Activated T-cell treated with anti-CD3 and anti-CD28 coated beads for 1 hour (primary cell): ENCODE measurements around the gene CHADL.
A peak's percentile ranks its signal among the peaks of the same experiment; 100 is the strongest.

Experiments used
- DNase-seq: peaks from one replicate; pipeline ENCODE4 v3.0.0-alpha.2; 2020; ENCODE audit warnings: low read depth

CHADL gene

DNA sequence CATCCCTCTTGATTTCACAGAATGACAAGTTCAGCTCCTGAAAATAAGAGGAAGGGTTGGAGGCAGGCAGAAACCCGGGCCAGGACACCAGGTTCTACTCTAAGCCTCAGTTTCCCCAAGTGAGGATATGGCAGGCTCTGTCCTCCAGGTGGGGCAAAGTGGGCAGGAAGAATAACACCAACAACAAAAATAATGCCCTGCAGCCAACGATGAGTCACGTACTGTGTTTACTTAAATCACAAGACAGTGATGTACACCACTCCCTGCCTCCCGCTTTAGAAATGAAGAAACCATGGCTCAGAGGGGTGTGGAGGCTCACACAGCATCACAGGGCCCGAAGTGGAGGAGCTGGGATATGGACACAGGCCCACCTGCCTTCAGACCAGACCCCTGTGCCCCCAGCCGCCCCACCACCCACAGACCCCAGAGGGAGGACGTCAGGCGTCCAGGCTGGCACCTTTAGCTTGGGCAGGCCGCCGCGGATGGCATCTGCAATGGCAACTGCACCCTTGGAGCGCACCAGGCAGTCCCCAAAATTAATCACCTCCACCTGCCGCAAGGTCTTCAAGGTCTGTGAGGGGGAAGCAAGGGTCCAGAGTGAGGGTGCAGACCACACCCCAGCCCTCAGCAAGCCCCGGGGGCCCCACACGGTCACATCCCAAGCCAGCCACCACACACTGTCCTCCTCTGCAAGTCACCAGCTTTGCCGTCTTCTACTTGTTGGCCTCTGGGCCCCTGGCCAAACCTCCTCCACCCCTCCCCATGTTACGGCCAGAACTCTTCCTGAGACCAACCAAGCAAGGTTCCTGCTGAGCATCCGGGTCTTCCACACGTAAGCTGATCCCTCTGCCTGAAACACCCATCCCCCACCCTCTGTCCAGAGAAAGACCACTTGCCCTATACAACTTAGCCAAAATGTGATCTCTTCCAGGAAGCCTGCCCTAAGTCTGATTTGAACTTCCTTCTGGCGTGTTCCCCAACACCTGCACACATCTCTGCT lies 15.8 kb upstream of the CHADL start:
- no peak for DNase-seq

DNA sequence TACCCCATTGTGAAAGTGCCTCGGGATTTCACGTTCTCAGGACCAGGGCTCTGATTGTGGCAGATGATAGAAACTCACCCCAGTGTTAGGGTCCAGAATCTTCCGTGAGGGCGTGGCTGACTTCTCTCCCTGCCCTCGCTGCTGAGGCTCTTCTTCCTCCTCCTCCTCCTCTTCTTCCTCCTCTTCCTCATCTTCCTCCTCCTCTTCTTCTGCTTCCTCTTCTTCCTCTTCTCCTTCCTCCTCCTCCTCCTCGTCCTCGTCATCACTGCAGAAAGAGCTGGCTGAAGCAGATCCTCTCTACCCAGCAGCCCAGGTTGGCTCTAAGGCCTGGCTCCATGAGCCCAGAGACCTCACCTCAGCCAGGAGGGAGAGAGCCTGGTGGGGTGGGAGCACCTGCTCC lies 13.5 kb upstream of the CHADL start:
- no peak for DNase-seq

DNA sequence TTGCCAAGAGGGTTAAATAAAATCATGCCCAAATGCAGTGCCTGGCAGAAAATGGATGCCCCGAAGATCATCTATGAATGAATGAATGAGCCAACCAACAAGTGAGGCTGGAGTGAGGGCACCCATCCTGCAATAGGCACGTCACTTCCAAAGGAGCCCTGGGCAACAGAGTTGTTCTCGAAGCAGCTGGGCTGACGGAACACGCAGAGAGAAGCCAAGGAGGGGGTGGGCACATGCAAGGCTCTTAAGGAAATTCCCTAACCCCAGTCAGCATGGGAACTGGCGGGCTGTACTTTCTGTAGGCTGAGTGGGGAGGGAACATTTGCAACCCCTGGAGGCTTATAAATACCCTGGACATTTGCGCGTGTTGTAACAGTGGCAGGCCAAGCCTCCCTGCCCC lies 11.6 kb upstream of the CHADL start:
- no peak for DNase-seq

DNA sequence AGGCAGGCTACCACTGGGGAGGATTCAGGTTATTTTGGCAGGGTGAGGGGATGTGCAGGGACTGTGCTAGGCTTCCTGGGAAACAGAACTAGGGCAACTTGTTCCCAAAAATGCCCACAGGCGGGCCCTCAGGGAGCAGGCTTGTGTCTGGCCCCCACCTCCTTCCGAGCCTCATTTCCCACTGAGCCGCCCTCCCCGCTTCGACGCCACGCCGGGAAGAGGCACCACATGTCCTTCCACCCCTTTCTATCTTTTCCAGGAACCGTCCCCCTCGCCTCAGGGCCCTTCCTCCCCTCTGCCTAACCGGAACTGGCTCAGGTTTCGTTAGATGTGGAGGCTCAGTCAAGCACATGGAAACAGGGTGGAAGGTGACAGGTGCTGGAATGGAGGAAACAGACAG lies 9.4 kb upstream of the CHADL start:
- DNase-seq: no peak

GRCh38 chr22:41249442-41249841 lies 8.7 kb upstream of the CHADL start:
- DNase-seq: no peak

GRCh38 chr22:41248758-41249157 lies 8.0 kb upstream of the CHADL start:
- no peak for DNase-seq

DNA sequence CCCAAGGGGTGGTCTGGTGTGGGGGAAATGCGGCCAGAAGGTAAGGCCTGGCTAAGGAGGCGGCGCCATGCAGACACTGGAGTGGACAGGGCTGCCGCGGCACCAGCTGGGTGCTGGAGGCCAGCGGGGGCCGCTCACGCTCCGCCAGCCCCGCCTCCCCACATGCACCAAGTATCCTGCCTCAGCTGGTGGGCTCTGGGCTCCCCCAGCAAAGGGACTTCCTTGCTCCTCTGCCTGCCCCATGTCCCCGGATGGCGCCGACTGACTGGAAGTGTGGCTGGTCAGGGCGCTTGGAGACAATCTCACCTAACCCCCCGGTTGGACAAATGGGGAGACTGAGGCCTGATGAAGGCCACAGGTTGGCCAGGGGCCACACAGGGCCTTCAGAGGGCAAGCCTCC lies 7.6 kb upstream of the CHADL start:
- no peak for DNase-seq

DNA sequence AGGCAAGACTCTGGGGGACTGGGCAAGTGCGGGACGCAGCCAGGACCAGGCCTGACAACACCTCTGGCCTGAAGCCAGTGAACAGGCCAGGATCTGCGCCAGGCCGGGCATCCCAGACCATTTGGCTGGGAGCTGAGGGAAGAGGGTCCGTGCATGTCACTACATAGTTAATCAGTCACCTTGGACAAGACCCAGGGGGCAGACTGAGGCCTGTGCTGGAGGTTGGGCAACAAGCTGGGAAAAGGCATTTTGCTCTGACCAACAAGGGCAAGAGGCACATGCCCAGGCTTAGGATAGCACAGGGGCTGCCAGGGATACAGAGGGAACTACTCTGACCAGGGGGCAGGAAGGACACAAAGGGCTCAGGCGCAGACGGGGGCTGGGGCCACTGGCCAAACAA lies 7.0 kb upstream of the CHADL start:
- no peak for DNase-seq

DNA sequence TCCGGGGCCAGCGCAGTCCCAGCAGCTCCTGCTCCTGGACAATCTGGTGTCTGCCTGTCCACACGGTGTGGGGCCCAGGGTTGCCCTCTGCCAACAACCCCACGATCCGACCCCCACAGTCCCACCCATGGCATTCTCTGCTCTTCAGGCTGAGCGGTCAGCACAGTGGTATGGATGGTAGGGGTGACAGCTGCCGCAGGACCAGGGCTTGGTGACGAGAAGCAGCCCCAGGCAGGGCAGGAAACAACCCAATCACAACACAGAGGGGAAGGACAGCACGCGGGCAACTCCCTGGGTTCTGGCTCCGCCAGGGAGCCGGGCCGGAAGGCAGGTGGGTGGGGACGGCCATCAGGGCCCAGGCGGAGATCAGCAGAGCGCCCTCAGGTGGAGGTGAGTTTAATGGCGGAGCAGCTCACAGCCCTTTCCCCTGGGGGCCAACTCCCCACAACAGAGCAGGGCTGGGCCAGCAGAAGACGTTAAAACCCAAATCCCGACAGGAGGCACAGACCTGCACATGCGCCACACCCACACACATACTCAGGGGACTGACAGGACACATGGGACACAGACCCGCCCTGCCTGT lies 5.3 kb upstream of the CHADL start:
- no peak for DNase-seq

DNA sequence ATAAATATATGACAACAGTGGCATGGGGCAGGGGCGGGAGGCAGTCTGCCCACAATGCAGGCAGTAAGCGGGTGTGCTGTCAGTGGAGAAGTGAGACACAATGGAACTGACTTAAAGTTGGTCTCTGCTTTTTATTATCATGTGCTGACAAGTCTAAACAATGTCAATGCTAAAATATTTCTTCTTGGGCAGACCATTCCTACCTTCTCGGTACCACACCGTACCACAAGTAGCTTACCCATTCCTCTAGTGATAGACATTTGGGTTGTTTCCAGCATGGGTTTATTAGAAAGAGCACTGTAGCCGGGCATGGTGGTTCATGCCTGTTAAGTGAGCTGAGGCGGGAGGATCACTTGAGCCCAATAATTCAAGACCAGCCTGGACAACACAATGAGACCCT lies 2.6 kb upstream of the CHADL start:
- no peak for DNase-seq

GRCh38 chr22:41242396-41243117 lies 1.8 kb upstream of the CHADL start:
- DNase-seq: no peak

DNA sequence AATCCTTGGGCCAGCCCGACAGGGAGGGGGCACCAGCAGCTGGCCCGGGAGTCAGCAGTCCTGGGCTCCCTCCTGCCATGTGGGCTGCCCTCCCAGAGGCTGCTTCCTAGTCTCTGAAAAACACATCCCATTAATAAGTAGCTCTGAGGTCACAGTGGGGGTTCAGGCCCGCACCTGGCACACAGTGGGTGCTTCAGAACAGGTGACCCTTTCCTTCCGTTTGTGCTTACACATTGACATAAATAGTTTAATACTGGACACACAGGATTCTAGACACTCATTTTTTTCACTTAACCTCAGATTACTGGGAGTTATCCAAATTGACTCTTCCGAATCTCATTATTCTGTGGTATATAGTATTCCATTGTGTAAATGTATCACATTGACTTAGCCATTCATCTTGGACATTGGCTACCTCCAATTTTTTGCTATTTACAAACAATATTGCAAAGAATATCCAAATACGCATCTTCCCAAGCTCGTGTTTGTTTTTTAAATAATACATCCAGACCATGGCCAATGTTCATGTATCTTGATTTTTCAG lies 474 bp upstream of the CHADL start:
- no peak for DNase-seq

DNA sequence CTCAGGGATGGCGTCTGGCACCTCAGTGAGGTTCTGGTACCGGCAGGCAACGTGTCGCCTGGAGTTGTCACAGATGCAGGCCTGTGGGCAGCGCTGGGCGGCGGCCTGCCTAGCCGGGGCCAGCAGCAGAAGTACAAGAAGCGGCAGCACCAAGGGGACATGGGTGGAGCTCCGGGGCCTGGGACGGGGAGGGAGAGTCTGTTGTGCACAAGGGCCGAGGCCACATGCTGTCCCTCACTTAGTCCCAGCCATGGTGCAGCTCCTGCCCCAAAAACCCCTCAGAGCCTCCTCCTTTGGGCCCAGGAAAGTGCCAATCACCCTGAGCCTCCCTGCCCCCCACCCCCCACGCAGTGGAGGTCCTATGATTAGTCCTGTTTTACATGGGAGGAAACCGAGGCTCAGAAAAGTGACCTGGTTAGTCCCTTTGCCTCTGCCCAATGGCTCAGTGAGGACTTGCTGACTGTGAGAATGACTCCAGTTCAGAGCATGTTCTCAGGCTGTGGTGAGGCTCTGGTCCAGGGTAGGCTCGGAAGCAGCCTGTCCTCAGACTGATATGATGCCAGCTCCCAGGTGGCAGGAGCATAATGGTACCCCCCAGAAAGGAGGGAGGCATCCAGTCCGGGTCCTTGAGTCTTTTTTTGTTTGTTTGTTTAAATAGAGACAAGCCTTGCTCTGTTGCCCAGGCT lies 1.1 kb downstream of the CHADL start:
- DNase-seq: no peak

DNA sequence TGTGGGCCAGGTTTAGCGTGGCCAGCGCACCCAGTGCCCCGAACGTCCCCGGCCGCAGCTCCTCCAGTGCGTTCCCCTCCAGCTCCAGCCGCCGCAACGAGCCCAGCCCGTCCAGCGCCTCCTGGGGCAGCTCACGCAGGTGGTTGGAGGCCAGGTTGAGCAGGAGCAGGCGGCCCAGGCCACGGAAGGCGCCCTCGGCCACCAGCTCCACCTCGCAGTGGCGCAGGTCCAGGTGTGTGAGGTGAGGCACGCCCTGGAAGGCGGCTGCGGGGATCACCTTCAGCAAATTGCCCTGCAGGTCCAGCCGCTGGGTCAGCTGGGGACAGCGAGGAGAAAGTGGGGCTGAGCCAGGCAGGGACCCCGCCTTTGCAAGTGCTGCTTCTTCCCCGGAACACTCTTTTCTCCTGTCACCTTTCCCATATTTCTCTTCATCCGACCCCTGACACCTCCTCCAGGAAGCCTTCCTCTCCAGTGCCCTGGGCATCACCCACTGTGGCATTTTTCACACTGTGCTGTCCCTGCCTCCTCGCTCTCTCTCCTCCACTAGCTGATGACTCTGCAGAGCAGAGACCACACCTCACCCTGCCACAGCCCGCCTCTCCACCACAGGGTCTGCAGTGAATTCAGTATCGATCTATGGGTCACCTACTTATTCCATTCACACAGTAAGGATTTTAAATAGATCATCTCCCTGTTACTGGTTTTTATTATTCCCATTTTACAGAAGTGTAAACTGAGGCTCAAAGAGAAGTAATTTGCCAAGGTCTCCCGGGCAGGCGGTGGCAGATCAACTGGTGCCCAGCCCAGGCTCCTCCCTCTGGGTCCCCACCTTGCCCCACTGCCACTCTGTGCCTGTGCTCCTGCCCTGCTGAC lies 1.9 kb downstream of the CHADL start:
- no peak for DNase-seq

DNA sequence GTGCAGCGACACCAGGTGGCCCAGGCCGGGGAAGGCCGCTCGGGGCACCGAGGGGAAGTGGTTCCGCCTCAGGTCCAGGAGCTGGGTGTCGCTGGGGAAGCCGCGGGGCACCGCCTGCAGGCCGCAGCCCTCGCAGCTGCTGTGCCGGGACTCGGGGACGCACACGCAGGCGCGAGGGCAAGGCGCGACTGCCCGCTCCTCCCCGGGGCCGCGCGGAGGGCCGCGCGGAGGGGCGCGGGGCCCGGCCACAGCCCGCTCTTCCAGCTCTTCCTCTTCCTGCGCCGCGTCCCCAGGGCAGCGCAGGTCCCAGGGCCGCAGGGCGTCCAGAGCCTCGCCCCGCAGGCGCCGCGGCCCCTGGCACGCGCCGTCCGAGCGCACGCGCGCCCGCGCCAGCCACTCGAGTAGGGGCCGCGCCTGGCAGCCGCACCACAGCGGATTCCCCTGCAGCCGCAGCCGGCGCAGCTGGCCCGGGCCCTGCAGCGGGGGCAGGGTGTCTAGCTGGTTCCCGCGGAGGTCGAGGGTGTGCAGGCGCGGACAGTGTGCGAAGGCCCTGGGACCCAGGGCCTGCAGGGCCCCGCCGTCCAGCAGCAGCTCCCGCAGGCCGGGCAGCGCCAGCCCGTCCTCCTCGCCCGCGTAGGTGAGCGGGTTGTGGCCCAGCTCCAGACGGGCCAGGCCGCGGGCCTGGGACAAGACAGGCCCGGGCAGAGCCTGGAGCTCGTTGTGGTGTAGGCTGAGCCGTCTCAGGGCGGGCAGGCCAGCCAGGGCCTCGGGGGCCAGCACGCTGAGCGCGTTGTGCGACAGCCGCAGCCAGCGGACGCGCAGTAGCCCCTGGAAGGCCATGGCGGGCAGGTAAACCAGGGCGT lies 2.8 kb downstream of the CHADL start:
- DNase-seq: peak; percentile 72

GRCh38 chr22:41237036-41237706 lies 3.6 kb downstream of the CHADL start:
- DNase-seq: no peak

GRCh38 chr22:41234815-41235695 lies 5.7 kb downstream of the CHADL start:
- DNase-seq: no peak

GRCh38 chr22:41231369-41231768 lies 9.4 kb downstream of the CHADL start:
- DNase-seq: no peak

GRCh38 chr22:41230401-41230785 lies 10.3 kb downstream of the CHADL start:
- DNase-seq: no peak
